BLaER1 (cell line): ENCODE results near the gene SLC27A1.

Experiments used
- H3K27ac ChIP-seq: shearing (Covaris generic); formaldehyde crosslinking; 2 replicates; pipeline ENCODE4 v1.8.1; 2022
- H3K27me3 ChIP-seq: shearing (Covaris generic); formaldehyde crosslinking; 2 replicates; pipeline ENCODE4 v1.8.1; 2022
- H3K36me3 ChIP-seq: shearing (Covaris generic); formaldehyde crosslinking; 2 replicates; pipeline ENCODE4 v1.8.1; 2022
- H3K4me1 ChIP-seq: shearing (Covaris generic); formaldehyde crosslinking; 2 replicates; pipeline ENCODE4 v1.8.1; 2022
- H3K4me2 ChIP-seq: shearing (Covaris generic); formaldehyde crosslinking; 2 replicates; pipeline ENCODE4 v1.8.1; 2022
- H3K4me3 ChIP-seq: shearing (Covaris generic); formaldehyde crosslinking; 2 replicates; pipeline ENCODE4 v1.8.1; 2022
- H3K9ac ChIP-seq: shearing (Covaris generic); formaldehyde crosslinking; 2 replicates; pipeline ENCODE4 v1.8.1; 2022
- H3K9me3 ChIP-seq: shearing (Covaris generic); formaldehyde crosslinking; 2 replicates; pipeline ENCODE4 v1.8.1; 2022
- H4K20me1 ChIP-seq: shearing (Covaris generic); formaldehyde crosslinking; 2 replicates; pipeline ENCODE4 v1.8.1; 2022
- Cebpa-rat ChIP-seq: shearing (Covaris generic); IDR thresholded peaks from 2 replicates; pipeline ENCODE4 v1.8.1; 2022

Gene SLC27A1

GRCh38 chr19:17486545-17487240, 16.4 kb downstream of the SLC27A1 start:
- H4K20me1 ChIP-seq, result no peaks in the 10 kb centered on the region
- TF ChIP-seq Cebpa-rat, result no peak
- no peaks in the 10 kb centered on the region for H3K9me3 ChIP-seq
- peak overlapping the region; percentile 71 for H3K4me2 ChIP-seq
- H3K4me3 ChIP-seq, result no peak overlapping the region
- H3K27ac ChIP-seq, result peak overlapping the region; percentile 66
- peaks cover 74% of the 10 kb centered on the region for H3K4me1 ChIP-seq
- H3K36me3 ChIP-seq, result peaks cover 14% of the 10 kb centered on the region; the same call in 1 of the 2 replicates
- no peaks in the 10 kb centered on the region for H3K27me3 ChIP-seq
- H3K9ac ChIP-seq, result no peak overlapping the region

- Histone ChIP-seq H3K4me3 (0 out of 2 replicates have a peak overlapping the region, but pooled peaks have one; percentile 58), H4K20me1 (no peaks in the 10 kb centered on the region), H3K36me3 (peaks cover 14% of the 10 kb centered on the region; the same call in 1 of the 2 replicates), H3K27ac (peak overlapping the region; percentile 86), H3K27me3 (no peaks in the 10 kb centered on the region), H3K4me2 (peak overlapping the region; percentile 97), H3K9ac (peak overlapping the region; percentile 72; the same call in 1 of the 2 replicates), H3K4me1 (peaks cover 78% of the 10 kb centered on the region), H3K9me3 (no peaks in the 10 kb centered on the region)
- no peak for TF ChIP-seq Cebpa-rat
These were observed 17.2 kb downstream of the SLC27A1 start for GRCh38 chr19:17487284-17488121.

- Histone ChIP-seq H3K9me3 (no peaks in the 10 kb centered on the region), H3K27me3 (no peaks in the 10 kb centered on the region), H3K27ac (peak overlapping the region; percentile 86), H3K36me3 (peaks cover 11% of the 10 kb centered on the region; the same call in 1 of the 2 replicates), H4K20me1 (no peaks in the 10 kb centered on the region), H3K4me2 (peak overlapping the region; percentile 97), H3K9ac (peak overlapping the region; percentile 72; the same call in 1 of the 2 replicates), H3K4me1 (peaks cover 87% of the 10 kb centered on the region), H3K4me3 (peak overlapping the region; percentile 58)
- no peak for TF ChIP-seq Cebpa-rat
These were observed 18.5 kb downstream of the SLC27A1 start for GRCh38 chr19:17488593-17489391.

- H3K4me3 ChIP-seq, result no peak overlapping the region
- no peak overlapping the region for H3K9ac ChIP-seq
- no peak for TF ChIP-seq Cebpa-rat
- peaks cover 10% of the 10 kb centered on the region; the same call in 1 of the 2 replicates for H3K36me3 ChIP-seq
- peak overlapping the region; percentile 38; the same call in 1 of the 2 replicates for H3K27ac ChIP-seq
- no peaks in the 10 kb centered on the region for H4K20me1 ChIP-seq
- peak overlapping the region; percentile 97 for H3K4me2 ChIP-seq
- H3K4me1 ChIP-seq, result peaks cover 90% of the 10 kb centered on the region
- H3K9me3 ChIP-seq, result no peaks in the 10 kb centered on the region
- no peaks in the 10 kb centered on the region for H3K27me3 ChIP-seq
These were observed 19.2 kb downstream of the SLC27A1 start for GRCh38 chr19:17489392-17490030.

- no peaks in the 10 kb centered on the region for H3K27me3 ChIP-seq
- TF ChIP-seq Cebpa-rat, result no peak
These were observed 20.1 kb downstream of the SLC27A1 start for GRCh38 chr19:17490411-17490810.

GRCh38 chr19:17491287-17491686, 21.0 kb downstream of the SLC27A1 start:
- Histone ChIP-seq H3K9ac (peak overlapping the region; percentile 26; the same call in 1 of the 2 replicates), H3K4me2 (peak overlapping the region; percentile 97), H3K36me3 (peaks cover 7% of the 10 kb centered on the region; the same call in 1 of the 2 replicates), H3K4me1 (peaks cover 90% of the 10 kb centered on the region), H3K4me3 (no peak overlapping the region), H3K27ac (peak overlapping the region; percentile 8), H3K9me3 (no peaks in the 10 kb centered on the region), H3K27me3 (no peaks in the 10 kb centered on the region), H4K20me1 (no peaks in the 10 kb centered on the region)
- TF ChIP-seq Cebpa-rat, result no peak

More at GRCh38 chr19:17490411-17490810, 20.1 kb downstream of the SLC27A1 start:
- Histone ChIP-seq H3K9ac (no peak overlapping the region), H4K20me1 (no peaks in the 10 kb centered on the region), H3K36me3 (peaks cover 10% of the 10 kb centered on the region; the same call in 1 of the 2 replicates), H3K27ac (no peak overlapping the region), H3K4me1 (peaks cover 90% of the 10 kb centered on the region), H3K9me3 (no peaks in the 10 kb centered on the region), H3K4me2 (peak overlapping the region; percentile 97; the same call in 1 of the 2 replicates), H3K4me3 (no peak overlapping the region)

GRCh38 chr19:17495639-17496296, 25.4 kb downstream of the SLC27A1 start:
- H3K9ac ChIP-seq, result no peak overlapping the region
- peak overlapping the region; percentile 90 for H3K27ac ChIP-seq

GRCh38 chr19:17496337-17496997, 26.1 kb downstream of the SLC27A1 start:
- no peak overlapping the region for H3K9ac ChIP-seq
- no peaks in the 10 kb centered on the region for H3K27me3 ChIP-seq
- TF ChIP-seq Cebpa-rat, result no peak
- peak overlapping the region; percentile 90 for H3K27ac ChIP-seq
- peak overlapping the region; percentile 91 for H3K4me2 ChIP-seq
- H4K20me1 ChIP-seq, result no peaks in the 10 kb centered on the region
- no peak overlapping the region for H3K4me3 ChIP-seq
- H3K4me1 ChIP-seq, result peaks cover 91% of the 10 kb centered on the region
- H3K36me3 ChIP-seq, result peaks cover 13% of the 10 kb centered on the region; the same call in 1 of the 2 replicates
- no peaks in the 10 kb centered on the region for H3K9me3 ChIP-seq

More at GRCh38 chr19:17495639-17496296, 25.4 kb downstream of the SLC27A1 start:
- Histone ChIP-seq H3K4me3 (no peak overlapping the region), H3K36me3 (peaks cover 6% of the 10 kb centered on the region; the same call in 1 of the 2 replicates), H4K20me1 (no peaks in the 10 kb centered on the region), H3K9me3 (no peaks in the 10 kb centered on the region), H3K27me3 (no peaks in the 10 kb centered on the region), H3K4me2 (peak overlapping the region; percentile 91), H3K4me1 (peaks cover 91% of the 10 kb centered on the region)
- no peak for TF ChIP-seq Cebpa-rat
